HG03066 (cell line): ENCODE measurements around the gene FOXA1.

Experiments
- ATAC-seq: cut with Tn5 transposase; IDR thresholded peaks from one replicate; pipeline ENCODE4 v1.9.1; 2021; ENCODE audit warnings: low read depth; ENCODE audit not compliant: unreplicated experiment

The FOXA1 gene

GRCh38 chr14:37594971-37595808, at the start of gene FOXA1, which contains the start of gene TTC6:
FOXA1 (minus strand) TSS chr14:37595249; CDS start chr14:37594972, 277 bp downstream.
TTC6 (plus strand) TSS chr14:37595629; CDS start chr14:37622065, 26,436 bp downstream.
- ATAC-seq = no peak

GRCh38 chr14:37643701-37644100, 48.7 kb upstream of the FOXA1 start:
- no peak for ATAC-seq

- no peak for ATAC-seq
These were observed 47.1 kb upstream of the FOXA1 start for GRCh38 chr14:37642125-37642524.

- ATAC-seq = no peak
These were observed 46.1 kb upstream of the FOXA1 start for GRCh38 chr14:37641117-37641516.

- no peak for ATAC-seq
These were observed 43.5 kb upstream of the FOXA1 start for GRCh38 chr14:37638599-37638998.

GRCh38 chr14:37637341-37637740, 42.3 kb upstream of the FOXA1 start:
- no peak for ATAC-seq

GRCh38 chr14:37625597-37626595, 30.8 kb upstream of the FOXA1 start:
- ATAC-seq = no peak

GRCh38 chr14:37623971-37624370, 28.9 kb upstream of the FOXA1 start:
- ATAC-seq = no peak

- no peak for ATAC-seq
These were observed 28.4 kb upstream of the FOXA1 start for GRCh38 chr14:37623426-37623951.

- no peak for ATAC-seq
These were observed 27.3 kb upstream of the FOXA1 start for GRCh38 chr14:37622231-37622923.

GRCh38 chr14:37620856-37621255, 25.8 kb upstream of the FOXA1 start:
- ATAC-seq = no peak

GRCh38 chr14:37618498-37619028, 23.5 kb upstream of the FOXA1 start:
- no peak for ATAC-seq

- ATAC-seq = no peak
These were observed 22.9 kb upstream of the FOXA1 start for GRCh38 chr14:37617864-37618365.

GRCh38 chr14:37616853-37617252, 21.8 kb upstream of the FOXA1 start:
- no peak for ATAC-seq

- no peak for ATAC-seq
These were observed 20.7 kb upstream of the FOXA1 start for GRCh38 chr14:37615582-37616289.

GRCh38 chr14:37610945-37611523, 16.0 kb upstream of the FOXA1 start:
- ATAC-seq = no peak

GRCh38 chr14:37608649-37609048, 13.6 kb upstream of the FOXA1 start:
- ATAC-seq = no peak

GRCh38 chr14:37606678-37607077, 11.6 kb upstream of the FOXA1 start:
- ATAC-seq = no peak

- no peak for ATAC-seq
These were observed 8.7 kb upstream of the FOXA1 start for GRCh38 chr14:37603688-37604251.
